GM19438 (cell line): ENCODE measurements around the gene KIF26B.

ENCODE experiments used
- ATAC-seq: cut with Tn5 transposase; IDR thresholded peaks from one replicate; pipeline ENCODE4 v1.9.1; 2021; ENCODE audit warnings: low read depth; ENCODE audit not compliant: unreplicated experiment

The KIF26B gene

GRCh38 chr1:245234217-245235081 is 79.7 kb downstream of the KIF26B start:
- no peak for ATAC-seq

- no peak for ATAC-seq
These were observed 80.4 kb downstream of the KIF26B start for GRCh38 chr1:245235156-245235555.

DNA sequence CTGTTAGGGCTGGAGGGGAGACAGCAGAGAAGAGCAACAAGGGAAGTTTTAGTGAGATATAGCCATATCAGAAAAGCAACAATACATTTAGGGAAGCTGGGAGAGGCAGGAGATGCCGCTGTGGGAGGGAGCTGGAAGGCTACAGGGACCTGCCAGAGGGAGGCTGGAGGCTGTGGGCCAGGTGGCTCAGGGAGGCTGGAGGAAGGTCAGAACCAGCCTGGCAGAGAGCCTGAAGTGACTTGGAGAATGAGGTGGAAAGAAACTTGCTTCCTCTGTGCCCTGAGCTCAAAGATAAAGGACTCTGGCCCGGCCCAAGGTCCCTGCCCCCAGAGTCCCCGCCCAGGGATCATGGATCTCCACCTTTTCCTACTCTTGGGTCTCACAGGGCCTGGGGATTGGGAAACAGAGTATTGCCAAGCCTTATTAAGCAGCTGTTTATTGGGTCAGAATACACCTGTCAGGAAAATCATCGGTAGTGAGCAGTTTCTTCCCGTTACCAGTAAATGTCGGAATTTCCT is 85.9 kb downstream of the KIF26B start:
- no peak for ATAC-seq

DNA sequence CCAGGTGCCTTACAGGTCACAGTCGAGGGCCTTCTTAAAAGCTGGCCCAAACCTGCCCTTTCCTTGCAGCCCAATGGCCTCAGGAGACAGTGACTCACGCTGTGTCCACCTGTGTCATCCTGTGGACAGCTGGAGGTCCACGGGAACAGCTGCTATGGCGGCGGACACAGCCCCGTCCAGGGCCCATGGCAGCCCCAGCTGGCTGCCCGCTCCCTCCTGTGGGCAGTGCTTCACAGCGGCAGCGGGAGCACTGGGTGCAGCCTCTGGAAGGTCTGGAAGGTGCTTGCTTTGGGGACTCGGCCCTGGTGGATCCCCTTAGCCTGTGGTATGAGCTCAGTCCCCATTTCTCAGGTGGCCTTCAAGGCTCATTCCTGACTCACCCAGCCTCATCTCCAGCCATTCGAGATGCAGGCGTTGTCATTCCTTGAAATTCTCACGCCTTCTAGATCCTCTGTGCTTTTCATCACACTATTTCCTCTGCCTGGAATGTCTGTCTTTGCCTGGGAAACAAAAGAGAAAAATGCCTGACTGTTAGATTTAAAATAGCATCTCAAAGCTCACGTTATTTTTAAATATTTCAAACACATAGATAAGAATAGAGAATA is 86.8 kb downstream of the KIF26B start:
- no peak for ATAC-seq

GRCh38 chr1:245242989-245243388 is 88.2 kb downstream of the KIF26B start:
- ATAC-seq = no peak

GRCh38 chr1:245245021-245245667 is 90.4 kb downstream of the KIF26B start:
- no peak for ATAC-seq

DNA sequence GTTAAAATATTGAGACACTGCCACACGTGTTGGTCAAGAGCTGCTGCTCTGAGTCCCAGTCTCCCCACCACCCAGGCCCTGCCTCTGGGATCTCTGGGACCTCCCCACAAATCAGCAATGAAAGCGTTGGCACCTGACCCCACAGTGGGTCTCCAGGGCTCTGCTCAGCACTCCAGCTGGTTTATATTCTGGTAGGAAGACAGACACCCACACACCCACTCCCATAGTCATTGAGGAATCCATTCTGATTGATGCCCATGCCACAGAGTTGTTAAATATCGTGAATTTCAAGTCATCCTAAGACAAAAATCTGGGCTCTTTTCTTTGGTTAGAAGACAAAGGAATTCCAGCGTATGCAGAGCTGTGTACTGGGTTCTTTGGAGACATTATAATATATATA is 91.6 kb downstream of the KIF26B start:
- no peak for ATAC-seq

DNA sequence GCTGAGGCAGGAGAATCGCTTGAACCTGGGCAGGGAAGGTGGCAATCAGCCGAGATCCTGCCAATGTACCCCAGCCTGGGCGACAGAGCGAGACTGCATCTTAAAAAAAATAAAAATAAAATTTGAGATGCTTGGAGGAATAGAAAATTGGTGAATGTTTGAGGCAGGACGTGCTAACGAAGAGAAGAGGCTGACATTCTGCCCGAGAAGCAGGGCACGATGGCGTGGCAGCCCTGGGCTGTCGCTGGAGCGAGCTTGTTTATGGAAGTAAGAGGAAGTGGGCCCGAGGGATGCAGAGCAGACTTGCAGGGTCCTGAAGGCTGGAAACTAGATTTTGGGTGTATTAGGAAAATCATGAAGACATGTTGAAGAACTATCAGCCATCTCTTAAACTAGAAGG is 92.6 kb downstream of the KIF26B start:
- ATAC-seq = no peak

DNA sequence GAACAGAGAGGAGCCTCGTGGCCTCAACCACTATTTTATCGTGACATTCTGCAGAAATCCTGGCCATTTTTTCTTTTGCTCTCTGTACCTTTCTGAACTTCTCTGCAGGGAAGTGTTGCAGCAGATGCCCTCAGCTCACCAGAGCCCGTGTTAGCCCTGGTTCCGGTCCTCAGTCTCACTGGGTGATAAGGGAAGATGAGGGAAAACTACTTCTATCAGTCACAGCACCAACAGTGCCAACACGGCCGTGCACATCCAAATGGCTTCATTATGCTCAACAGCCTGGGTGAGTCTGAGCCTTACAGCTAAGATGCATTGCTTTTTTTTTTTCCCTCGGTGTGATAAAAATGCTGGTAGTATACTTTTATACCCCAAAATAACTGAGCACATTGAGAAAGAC is 93.0 kb downstream of the KIF26B start:
- no peak for ATAC-seq

DNA sequence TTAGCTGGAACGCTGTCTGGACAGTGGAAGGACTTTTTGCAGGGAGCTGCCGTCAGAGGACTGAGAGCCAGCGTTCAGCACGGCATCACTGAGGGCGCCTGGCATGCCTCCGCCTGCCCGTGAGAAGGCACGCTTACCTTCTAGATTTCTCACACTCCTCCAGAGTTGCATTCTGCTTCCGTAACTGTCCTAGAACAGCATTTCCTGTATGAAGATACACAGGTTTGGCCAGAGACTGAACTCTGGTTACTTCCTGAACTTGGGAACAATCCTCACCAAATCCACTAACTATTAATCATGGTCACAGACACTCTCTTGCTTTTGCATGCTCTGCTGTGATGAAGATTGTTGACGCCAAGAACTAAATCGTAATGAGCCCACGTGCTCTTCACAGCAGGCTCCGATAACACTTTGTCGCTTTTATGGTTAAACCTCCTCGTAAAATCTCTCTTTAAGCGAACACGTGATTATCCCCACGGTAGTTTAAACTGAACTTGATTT is 93.5 kb downstream of the KIF26B start:
- ATAC-seq = no peak

DNA sequence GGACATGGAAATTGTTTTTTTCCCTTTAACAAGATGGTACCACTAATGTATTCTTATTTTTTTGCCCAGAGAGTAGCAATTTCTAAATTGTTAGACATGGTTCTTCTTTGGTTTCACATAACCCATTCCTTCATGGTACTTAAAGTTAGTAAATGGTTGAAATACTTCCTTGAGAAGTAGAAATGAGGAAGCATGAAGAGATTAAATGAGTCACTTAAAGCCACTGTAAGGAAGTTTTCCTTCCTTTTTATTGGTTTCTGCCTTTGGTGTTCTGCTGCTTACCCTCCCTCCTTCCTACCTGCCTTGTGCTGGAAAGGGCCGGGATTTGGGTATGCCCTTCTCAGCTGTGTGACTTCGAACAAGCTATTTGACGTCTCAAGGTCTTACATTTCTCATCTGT is 101.0 kb downstream of the KIF26B start:
- ATAC-seq = no peak

DNA sequence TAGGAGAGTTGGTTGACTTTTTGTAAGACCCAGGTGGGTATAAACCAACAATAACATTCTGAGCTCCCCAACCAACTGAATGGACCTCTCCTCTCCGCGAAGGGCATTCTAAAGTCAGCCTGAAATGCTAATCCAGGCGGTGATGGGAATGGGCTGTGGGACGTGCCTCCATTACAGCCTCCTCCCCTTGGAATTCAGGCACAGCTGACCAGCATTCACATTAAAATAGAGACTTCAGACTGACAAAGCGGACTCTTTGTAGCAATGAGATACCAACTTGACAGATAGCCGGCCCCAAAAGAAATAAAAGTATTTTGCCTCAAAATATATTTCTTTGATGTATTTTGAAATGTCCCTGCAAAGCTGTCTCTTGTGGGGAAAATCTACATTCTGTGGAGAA is 101.7 kb downstream of the KIF26B start:
- no peak for ATAC-seq

- no peak for ATAC-seq
These were observed 103.6 kb downstream of the KIF26B start for GRCh38 chr1:245258271-245258920.

DNA sequence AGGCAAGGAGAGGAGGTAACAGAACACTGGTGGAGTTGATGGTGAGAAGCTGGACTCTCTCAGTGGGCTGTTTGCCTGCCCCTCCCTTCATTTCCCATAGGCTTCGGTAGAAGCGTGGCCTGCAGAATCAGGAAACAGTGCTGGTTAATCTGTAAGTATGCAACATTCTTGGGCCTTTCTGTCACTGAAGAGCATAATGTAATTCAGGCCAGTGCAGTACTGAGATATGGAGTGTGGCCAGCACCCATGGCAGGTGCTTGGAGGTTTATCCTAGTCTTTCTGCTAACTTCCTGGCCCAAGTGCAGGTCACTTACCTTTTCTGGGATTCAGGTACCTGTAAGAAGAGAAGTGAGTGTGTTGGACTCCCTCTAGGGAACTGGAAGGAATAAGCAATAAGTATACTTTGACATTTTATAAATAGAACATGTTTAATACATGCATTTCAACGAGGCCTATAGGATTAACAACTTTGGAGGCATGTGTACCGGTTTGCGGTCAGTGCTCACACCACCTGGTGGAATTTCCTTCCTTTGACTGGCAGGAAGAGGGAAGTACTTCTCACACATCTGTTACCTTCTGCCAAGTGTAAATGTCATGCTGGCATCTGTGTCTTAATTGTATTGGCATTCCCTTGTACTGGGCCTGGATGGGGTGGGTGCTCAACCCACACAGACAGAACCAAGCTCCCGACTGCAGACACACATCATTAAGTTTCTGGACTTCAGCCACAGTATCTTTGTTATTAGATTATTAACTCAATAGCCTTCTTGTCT is 105.5 kb downstream of the KIF26B start:
- ATAC-seq = no peak

- no peak for ATAC-seq
These were observed 106.1 kb downstream of the KIF26B start for GRCh38 chr1:245260883-245261282.

GRCh38 chr1:245261786-245262185 is 107.0 kb downstream of the KIF26B start:
- ATAC-seq = no peak

- ATAC-seq = no peak
These were observed 108.8 kb downstream of the KIF26B start for GRCh38 chr1:245263529-245264095.

- no peak for ATAC-seq
These were observed 109.4 kb downstream of the KIF26B start for GRCh38 chr1:245264226-245264625.

DNA sequence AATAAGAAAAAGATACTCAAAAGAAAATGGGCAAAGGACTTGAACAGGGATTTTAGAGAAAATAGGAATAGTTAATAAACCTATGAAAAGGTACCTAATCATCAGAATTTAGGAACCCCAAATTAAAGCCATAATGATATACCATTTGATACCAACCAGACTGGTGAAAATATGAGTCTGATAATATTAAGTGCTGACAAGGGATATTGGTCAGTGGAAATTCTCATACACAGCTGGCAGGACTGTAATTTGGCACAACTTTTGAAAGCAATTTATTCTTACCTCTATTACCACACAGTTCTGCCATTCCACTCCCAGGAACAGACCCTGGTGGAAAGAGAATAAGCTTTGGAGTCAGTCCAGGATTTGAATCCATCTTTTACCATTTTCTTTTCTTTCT is 111.3 kb downstream of the KIF26B start:
- no peak for ATAC-seq

DNA sequence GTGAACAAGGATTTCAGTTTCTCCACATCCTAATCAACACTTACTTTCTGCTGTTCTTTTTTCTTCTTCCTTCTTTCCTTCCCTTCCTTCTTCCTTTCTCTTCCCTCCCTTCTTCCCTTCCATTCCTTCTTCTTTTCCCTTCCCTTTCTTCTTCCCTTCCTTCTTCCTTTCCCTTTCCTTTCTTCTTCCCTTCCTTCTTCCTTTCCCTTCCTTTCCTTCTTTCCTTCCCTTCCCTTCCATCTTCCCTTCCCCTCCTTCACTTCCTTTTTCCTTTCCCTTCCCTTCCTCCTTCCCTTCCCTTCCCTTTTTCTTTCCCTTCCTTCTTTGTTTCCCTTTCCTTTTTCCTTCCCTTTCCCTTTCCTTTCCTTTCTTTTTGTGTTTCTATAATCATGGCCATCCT is 115.3 kb downstream of the KIF26B start:
- no peak for ATAC-seq
